NB4 (cell line): ENCODE data around the gene DENND4B.

Source experiments
- MYC ChIP-seq: IDR thresholded peaks from 2 replicates; pipeline ENCODE4 v1.6.1; 2011; ENCODE audit warnings: low read depth, low read length
- POLR2A ChIP-seq: IDR thresholded peaks from 2 replicates; pipeline ENCODE4 v1.6.1; 2011; ENCODE audit warnings: mild to moderate bottlenecking; ENCODE audit not compliant: insufficient read length; ENCODE audit errors: extremely low read depth
- TF ChIP-seq, protein P1 (sequence below): IDR thresholded peaks from one replicate; pipeline ENCODE4 v1.5.1; 2012; ENCODE audit warnings: low read depth, low read length
- TF ChIP-seq, protein P2 (sequence below): IDR thresholded peaks from 2 replicates; pipeline ENCODE4 v1.6.1; 2011; ENCODE audit warnings: low read depth, low read length

DNA sequence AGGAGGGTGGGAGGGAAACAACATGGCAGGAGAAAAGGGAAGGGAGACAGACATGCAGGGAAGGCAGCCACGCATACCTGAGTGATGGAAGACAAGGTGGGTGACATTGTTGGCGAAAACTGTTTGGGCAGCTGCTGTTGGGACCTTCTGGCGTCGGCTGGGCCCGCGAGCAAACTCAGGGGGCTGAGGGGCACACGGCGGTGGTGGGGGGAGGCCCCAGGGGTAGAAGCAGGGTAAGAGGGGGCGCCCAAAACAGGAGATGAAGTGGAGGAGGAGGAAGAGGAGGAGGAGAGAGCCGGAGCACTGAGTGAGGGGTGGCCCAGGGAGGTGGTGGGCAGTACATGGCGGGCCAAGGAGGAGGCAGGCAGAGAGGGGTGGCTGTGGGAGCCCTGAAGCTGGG is 4.7 kb upstream of the DENND4B start:
- no peak for TF ChIP-seq POLR2A
- TF ChIP-seq, protein P1, sequence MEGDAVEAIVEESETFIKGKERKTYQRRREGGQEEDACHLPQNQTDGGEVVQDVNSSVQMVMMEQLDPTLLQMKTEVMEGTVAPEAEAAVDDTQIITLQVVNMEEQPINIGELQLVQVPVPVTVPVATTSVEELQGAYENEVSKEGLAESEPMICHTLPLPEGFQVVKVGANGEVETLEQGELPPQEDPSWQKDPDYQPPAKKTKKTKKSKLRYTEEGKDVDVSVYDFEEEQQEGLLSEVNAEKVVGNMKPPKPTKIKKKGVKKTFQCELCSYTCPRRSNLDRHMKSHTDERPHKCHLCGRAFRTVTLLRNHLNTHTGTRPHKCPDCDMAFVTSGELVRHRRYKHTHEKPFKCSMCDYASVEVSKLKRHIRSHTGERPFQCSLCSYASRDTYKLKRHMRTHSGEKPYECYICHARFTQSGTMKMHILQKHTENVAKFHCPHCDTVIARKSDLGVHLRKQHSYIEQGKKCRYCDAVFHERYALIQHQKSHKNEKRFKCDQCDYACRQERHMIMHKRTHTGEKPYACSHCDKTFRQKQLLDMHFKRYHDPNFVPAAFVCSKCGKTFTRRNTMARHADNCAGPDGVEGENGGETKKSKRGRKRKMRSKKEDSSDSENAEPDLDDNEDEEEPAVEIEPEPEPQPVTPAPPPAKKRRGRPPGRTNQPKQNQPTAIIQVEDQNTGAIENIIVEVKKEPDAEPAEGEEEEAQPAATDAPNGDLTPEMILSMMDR = no peak
- TF ChIP-seq MYC = no peak
- TF ChIP-seq, protein P2, sequence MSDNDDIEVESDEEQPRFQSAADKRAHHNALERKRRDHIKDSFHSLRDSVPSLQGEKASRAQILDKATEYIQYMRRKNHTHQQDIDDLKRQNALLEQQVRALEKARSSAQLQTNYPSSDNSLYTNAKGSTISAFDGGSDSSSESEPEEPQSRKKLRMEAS = no peak
